Lung (tissue), 12 donors: ENCODE results near the gene ELP5. TPM values are rescaled to one million over a fixed set of nuclear protein-coding genes. Genes with fewer than 3 reads are reported as not detected.

Source experiments
- ATAC-seq: fragments of 200-7000 bp; cut with Tn5 transposase; one replicate; pipeline ENCODE4 v1.9.1; 2020; ENCODE audit warnings: moderate number of reproducible peaks; ENCODE audit not compliant: insufficient read depth, low FRiP score
- DNase-seq, 3 donors: peaks; one replicate each; pipeline ENCODE4 v3.0.0-alpha.2; 2013 to 2017
- H3K27ac ChIP-seq, 2 donors: one replicate each; pipeline ENCODE4 v1.5.1; 2013; ENCODE audit warnings: mild to moderate bottlenecking in 2 of 2, moderate library complexity in 2 of 2, control low read depth in 1 of 2, inconsistent platforms in 1 of 2, low read depth in 1 of 2, low read length in 1 of 2
- H3K27me3 ChIP-seq, 3 donors: one replicate each; pipeline ENCODE4 v1.5.1; 2013; ENCODE audit warnings: low read length in 2 of 3; ENCODE audit not compliant: control insufficient read depth in 3 of 3, insufficient read depth in 3 of 3
- H3K36me3 ChIP-seq, 4 donors: one replicate each; pipeline ENCODE4 v1.5.1; 2013; ENCODE audit warnings: low read length in 4 of 4, mild to moderate bottlenecking in 1 of 4, moderate library complexity in 1 of 4; ENCODE audit not compliant: control insufficient read depth in 4 of 4, insufficient read depth in 4 of 4
- H3K4me1 ChIP-seq, 5 donors: one replicate each; pipeline ENCODE4 v1.5.1; 2013; ENCODE audit warnings: low read length in 5 of 5, mild to moderate bottlenecking in 2 of 5, moderate library complexity in 1 of 5; ENCODE audit not compliant: control insufficient read depth in 5 of 5, insufficient read depth in 5 of 5
- H3K4me3 ChIP-seq: one replicate; pipeline ENCODE4 v1.5.1; 2013; ENCODE audit warnings: mild to moderate bottlenecking, control low read depth, moderate library complexity
- H3K9ac ChIP-seq, 2 donors: one replicate each; pipeline ENCODE4 v1.5.1; 2013; ENCODE audit warnings: low read length in 2 of 2, control low read depth in 1 of 2; ENCODE audit not compliant: insufficient read depth in 1 of 2
- H3K9me3 ChIP-seq, 4 donors: one replicate each; pipeline ENCODE4 v1.5.1; 2013; ENCODE audit warnings: low read length in 3 of 4, mild to moderate bottlenecking in 1 of 4, moderate library complexity in 1 of 4; ENCODE audit not compliant: control insufficient read depth in 4 of 4, insufficient read depth in 3 of 4
- CTCF ChIP-seq: IDR thresholded peaks from 2 replicates; pipeline ENCODE4 v1.5.1; 2012; ENCODE audit warnings: mild to moderate bottlenecking; ENCODE audit errors: control extremely low read depth, extremely low read depth
- WGBS, 2 donors: extraction: QIAGEN DNeasy Blood & Tissue Kit; methylation state at CpG; one replicate each; pipeline ENCODE4 v1.1.7; 2013; 5-methylcytosine and 5-hydroxymethylcytosine counted together
- polyA plus RNA-seq, 2 donors: library from polyadenylated mRNA; stranded (reverse); fragments of 200-250 nt; gene quantifications; one replicate each; pipeline ENCODE4 v1.2.1, GENCODE V29; 2013
- total RNA-seq, 2 donors: library from RNA; depleted of rRNA in 1 of 2; stranded (reverse); fragments of >200 nt in 1 of 2; gene quantifications; one replicate each; pipeline ENCODE4 v1.2.1, GENCODE V29; 2014 to 2021
- donor health status: control.
- donor health status: control.
- donor health status: Bipolar disorder and iron deficiency.
- donor health status: healthy.
- donor health status: DM: yes; HTN: yes; CAD: no.

The ELP5 gene
- total and polyA plus RNA-seq, 4 donors = 19.8 to 63.2 (median 36.6) TPM

GRCh38 chr17:7208027-7208571, 43.9 kb upstream of the ELP5 start:
- WGBS, 2 donors = 73 to 81% methylated on average over 21 of the region's 21 CpGs

GRCh38 chr17:7208754-7209460, 43.1 kb upstream of the ELP5 start:
- DNase-seq = peak in 1 of 3 donors; percentile 42
- Histone ChIP-seq H3K9ac (no peak overlapping the region), H3K27me3 (no peaks in the 10 kb centered on the region), H3K4me1 (peaks cover 0 to 31% (median 7%) of the 10 kb centered on the region in 5 donors), H3K4me3 (no peak overlapping the region), H3K36me3 (no peaks in the 10 kb centered on the region), H3K27ac (no peak overlapping the region), H3K9me3 (no peaks in the 10 kb centered on the region)
- TF ChIP-seq CTCF = no peak
- no peak for ATAC-seq
- 91 to 96% methylated on average over 9 of the region's 9 CpGs for WGBS, 2 donors

More at GRCh38 chr17:7208027-7208571, 43.9 kb upstream of the ELP5 start:
- H3K9me3 ChIP-seq = no peaks in the 10 kb centered on the region
- H3K27me3 ChIP-seq = no peaks in the 10 kb centered on the region
- no peak for ATAC-seq
- H3K9ac ChIP-seq = no peak overlapping the region
- no peak for TF ChIP-seq CTCF
- H3K27ac ChIP-seq = no peak overlapping the region
- peaks cover 0 to 25% (median 6%) of the 10 kb centered on the region in 5 donors for H3K4me1 ChIP-seq
- DNase-seq = no peak
- H3K36me3 ChIP-seq = peaks cover 0 to 3% (median 2%) of the 10 kb centered on the region in 4 donors
- no peak overlapping the region for H3K4me3 ChIP-seq

- H3K4me3 ChIP-seq = no peak overlapping the region
- H3K9ac ChIP-seq = peak overlapping the region in 1 of 2 donors; percentile 64
- ATAC-seq = no peak
- no peaks in the 10 kb centered on the region for H3K36me3 ChIP-seq
- TF ChIP-seq CTCF = no peak
- no peaks in the 10 kb centered on the region for H3K27me3 ChIP-seq
- peak in 1 of 3 donors; percentile 37 for DNase-seq
- no peaks in the 10 kb centered on the region for H3K9me3 ChIP-seq
- H3K27ac ChIP-seq = no peak overlapping the region
- 47 to 77% methylated on average over 27 of the region's 37 CpGs for WGBS, 2 donors
- peaks cover 0 to 40% (median 7%) of the 10 kb centered on the region in 5 donors for H3K4me1 ChIP-seq
Measured at GRCh38 chr17:7211491-7212273, 40.3 kb upstream of the ELP5 start.
